NCI-H146 treated with DMSO at 0.1 percent for 48 hours (cell line): ENCODE measurements around the gene BBOF1.
"Not testable (repeated sequence)": the region's sequence is repeated elsewhere in the genome, so short reads cannot be mapped to it uniquely, and the experiment has no call there.

ENCODE experiments used
- DNase-seq: peaks from one replicate; lab custom pipeline; 2025; ENCODE audit not compliant: unreplicated experiment; lab: John Stamatoyannopoulos, UW

BBOF1 gene, protein sequence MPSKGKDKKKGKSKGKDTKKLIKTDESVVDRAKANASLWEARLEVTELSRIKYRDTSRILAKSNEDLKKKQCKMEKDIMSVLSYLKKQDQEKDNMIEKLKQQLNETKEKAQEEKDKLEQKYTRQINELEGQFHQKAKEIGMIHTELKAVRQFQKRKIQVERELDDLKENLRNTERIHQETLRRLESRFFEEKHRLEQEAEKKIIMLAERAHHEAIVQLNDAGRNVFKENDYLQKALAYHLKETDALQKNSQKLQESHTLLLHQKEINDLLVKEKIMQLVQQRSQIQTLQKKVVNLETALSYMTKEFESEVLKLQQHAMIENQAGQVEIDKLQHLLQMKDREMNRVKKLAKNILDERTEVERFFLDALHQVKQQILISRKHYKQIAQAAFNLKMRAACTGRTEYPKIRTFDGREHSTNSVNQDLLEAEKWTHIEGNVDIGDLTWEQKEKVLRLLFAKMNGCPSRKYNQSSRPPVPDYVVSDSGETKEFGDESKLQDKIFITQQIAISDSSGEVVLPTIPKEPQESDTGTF

DNA sequence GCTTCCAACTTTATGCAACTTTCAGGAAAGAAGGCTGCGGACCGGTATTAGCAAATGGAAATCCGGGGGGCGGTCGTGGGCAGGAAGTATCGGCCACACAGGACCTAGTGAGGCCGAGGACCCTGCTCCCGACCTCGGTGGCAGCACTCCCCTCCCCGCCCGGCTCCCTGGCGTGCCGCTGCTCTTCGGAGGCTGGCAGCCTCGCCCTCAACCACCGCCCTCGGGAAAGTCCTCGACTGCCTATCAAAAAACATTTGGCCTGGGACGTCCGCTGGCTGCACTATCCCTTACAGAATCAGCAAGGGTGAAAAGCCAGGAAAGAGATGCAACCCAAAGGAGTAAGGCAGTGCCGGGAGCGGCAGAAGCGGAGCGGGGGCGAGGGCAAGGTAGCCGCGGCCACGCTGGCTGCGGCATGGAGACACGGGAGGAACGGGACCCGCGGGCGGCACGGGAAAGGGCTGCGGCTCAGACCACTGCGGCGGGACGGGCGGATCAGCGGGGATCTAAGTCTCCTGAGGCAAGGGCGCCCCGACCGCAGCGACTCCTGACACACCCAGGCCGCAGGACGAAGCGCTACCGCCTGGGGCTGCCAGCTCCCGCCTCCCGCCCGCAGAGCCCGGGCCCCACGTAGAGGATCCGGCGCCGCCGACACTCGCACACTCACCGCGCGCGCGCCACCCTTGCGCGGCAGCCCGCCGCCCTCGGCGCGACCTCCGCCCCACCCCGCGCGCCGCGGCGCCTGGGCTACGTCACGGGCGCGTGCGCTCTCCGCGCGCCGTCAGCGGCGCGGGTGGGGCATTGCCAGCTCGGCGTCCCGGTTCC, at the start of gene BBOF1, which contains the start of gene ENTPD5:
BBOF1 (plus strand) TSS at position 764 of the 822 bp plus-strand sequence. CDS start 130 bp downstream, outside the sequence.
ENTPD5 (minus strand) TSS at position 703 of the 822 bp plus-strand sequence. CDS start 31,186 bp downstream, outside the sequence.
- peak; percentile 42 for DNase-seq

DNA sequence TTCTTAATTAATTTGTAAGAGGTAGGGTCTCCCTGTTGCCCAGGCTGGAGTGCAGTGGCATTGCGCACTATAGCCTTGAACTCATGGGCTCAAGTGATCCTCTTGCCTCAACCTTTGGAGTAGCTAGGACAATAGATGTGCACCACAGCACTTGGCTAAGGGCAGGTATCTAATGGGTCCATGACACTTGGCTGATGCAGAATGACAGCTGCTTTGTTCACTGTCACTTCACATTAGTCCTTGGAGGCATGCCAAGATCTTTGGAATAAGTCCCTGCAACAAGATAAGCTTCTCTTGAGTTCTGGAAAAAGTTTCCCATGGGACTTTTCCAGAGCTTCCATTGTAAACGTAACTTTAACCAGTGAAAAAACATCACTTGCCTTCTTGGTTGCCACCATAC, 45.7 kb upstream of the BBOF1 start:
- DNase-seq = no peak

GRCh38 chr14:73976125-73976524, 43.0 kb upstream of the BBOF1 start:
- no peak for DNase-seq

- no peak for DNase-seq
These were observed 41.3 kb upstream of the BBOF1 start for GRCh38 chr14:73977896-73978295.

GRCh38 chr14:73988065-73988464, 31.1 kb upstream of the BBOF1 start:
- DNase-seq = no peak

DNA sequence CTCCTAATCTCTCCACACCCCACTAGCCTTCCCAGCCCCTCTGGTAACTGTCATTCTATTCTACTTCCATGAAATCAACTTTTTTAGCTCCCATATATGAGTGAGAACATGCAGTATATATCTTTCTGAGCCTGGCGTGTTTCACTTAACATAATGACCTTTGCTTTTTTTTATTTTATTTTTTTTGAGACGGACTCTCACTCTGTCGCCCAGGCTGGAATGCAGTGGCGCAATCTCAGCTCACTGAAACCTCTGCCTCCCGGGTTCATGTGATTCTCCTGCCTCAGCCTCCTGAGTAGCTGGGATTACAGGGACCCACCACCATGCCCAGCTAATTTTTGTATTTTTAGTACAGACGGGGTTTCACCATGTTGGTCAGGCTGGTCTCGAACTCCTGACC, 30.5 kb upstream of the BBOF1 start:
- DNase-seq = not testable (repeated sequence)

GRCh38 chr14:73991092-73991491, 28.1 kb upstream of the BBOF1 start:
- DNase-seq = no peak

DNA sequence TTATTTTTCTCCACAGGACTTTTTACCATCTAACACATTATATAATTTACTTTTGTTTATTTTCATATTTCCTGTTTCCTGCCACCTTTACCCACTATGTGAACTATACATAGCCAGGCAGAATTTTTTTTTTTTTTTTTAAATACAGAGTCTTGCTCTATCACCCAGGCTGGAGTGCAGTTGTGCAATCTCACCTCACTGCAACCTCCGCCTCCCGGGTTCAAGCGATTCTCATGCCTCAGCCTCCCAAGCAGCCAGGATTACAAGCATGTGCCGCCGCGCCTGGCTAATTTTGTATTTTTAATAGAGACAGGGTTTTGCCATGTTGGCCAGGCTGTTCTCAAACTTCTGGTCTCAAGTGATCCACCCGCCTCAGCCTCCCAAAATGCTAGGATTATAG, 24.2 kb upstream of the BBOF1 start:
- DNase-seq = not testable (repeated sequence)

DNA sequence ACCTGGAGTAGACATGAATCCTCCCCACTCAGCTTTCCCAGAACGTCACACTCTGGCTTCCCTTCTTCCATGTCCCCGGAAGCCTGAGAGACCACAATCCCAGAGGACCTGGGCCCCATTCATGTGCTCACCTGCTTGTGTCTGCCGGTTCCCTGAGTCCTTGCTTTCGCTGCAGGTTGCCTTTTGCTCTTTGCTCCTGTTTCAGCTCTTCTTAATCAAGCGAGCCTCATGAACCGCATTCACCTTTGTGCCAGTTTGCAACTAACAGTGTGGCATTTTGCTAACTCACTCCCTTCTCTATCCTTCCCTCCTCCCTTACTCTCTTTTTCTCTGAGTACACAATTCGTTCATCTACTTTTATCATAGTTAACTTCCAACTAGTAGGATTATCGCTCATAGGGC, 23.2 kb upstream of the BBOF1 start:
- DNase-seq = no peak

DNA sequence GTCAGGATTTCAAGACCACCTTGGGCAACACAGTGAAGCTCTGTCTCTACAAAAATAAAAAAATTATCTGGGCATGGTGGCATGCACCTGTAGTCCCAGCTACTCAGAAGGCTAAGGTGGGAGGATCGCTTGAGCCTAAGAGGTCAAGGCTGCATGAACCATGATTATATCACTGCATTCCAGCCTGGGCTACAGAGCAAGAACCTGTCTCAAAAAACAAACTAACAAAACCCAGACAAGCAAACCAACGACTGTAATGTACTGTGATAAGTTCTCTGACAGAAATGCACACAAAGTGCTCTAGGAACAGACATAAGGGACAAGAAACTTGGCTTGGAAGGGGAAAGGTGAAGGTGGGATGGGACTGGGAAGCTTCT, 22.4 kb upstream of the BBOF1 start:
- no peak for DNase-seq

- DNase-seq = peak; percentile 38
These were observed 21.8 kb upstream of the BBOF1 start for GRCh38 chr14:73997108-73997943.

- peak; percentile 36 for DNase-seq
These were observed 21.2 kb upstream of the BBOF1 start for GRCh38 chr14:73997944-73998447.

- no peak for DNase-seq
These were observed 20.4 kb upstream of the BBOF1 start for GRCh38 chr14:73998726-73999125.

GRCh38 chr14:74005664-74006063, 13.5 kb upstream of the BBOF1 start:
- not testable (repeated sequence) for DNase-seq

DNA sequence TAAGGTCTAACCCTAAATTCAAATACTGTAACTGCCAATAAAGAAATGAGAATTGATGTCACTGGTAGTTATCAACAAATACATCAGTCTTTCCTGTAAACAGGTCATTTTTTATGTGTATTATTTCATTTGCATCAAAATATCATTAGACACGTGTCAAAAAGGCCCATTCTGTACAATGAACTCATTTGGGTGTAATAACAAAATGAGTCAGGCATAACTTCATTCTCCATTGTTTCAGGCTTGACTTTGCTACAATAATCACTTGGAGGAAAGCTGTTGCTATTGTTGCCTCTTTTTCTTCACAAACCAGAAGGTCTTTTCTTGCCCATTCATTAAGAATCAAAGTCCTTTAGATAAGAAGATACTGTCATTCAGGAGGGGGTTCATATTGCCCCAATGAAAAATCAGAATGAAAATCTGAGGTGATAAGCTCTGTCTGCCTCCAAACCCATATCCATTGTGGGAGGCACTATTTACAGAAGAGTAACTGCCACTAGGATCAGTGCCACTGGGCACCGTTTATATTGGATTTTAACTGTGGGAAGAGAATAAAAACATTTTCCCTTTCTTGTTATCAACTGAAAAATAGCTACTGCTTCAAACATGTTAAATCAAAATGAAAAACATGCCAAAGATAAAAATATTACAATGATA, 10.2 kb upstream of the BBOF1 start:
- DNase-seq = no peak

DNA sequence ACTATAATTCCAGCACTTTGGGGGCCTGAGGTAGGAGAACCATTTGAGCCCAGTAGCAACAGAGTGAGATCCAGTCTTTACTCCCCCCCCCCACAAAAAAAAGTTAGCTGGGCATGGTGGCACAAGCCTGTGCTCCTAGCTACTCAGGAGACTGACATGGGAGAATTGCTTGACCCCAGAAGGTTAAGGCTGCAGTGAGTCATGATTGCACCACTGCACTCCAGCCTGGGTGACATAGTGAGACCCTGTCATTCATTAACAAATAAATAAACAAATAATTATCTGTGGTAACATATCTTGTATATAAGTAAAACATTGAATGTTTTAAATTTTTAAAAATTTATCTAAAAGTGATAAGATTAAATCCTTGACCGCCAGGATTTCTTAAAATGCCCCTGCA, 4.8 kb upstream of the BBOF1 start:
- DNase-seq = no peak

- no peak for DNase-seq
These were observed 4.0 kb upstream of the BBOF1 start for GRCh38 chr14:74015176-74015575.

- DNase-seq = no peak
These were observed 3.2 kb upstream of the BBOF1 start for GRCh38 chr14:74015963-74016362.

GRCh38 chr14:74018174-74018585, 969 bp upstream of the BBOF1 start:
- DNase-seq = no peak
